PC-3 (cell line): ENCODE measurements around the gene RALA.

Source experiments
- EZH2 ChIP-seq: fragments of 300-600 bp; sonication (generic); IDR thresholded peaks from one replicate; pipeline ENCODE4 v1.6.1; 2017; ENCODE audit warnings: antibody characterized with exemption, mild to moderate bottlenecking, low read length; ENCODE audit not compliant: unreplicated experiment
- EZH2phosphoT487 ChIP-seq: fragments of 300-600 bp; sonication (generic); IDR thresholded peaks from 2 replicates; pipeline ENCODE4 v1.6.1; 2018; ENCODE audit warnings: mild to moderate bottlenecking, antibody characterized with exemption, low read length, borderline replicate concordance
- TF ChIP-seq, protein P1 (sequence below): fragments of 300-600 bp; sonication (generic); conservative IDR thresholded peaks from 2 replicates; pipeline ENCODE4 v1.5.1; 2017; ENCODE audit warnings: antibody characterized with exemption, low read depth, mild to moderate bottlenecking, low read length

DNA sequence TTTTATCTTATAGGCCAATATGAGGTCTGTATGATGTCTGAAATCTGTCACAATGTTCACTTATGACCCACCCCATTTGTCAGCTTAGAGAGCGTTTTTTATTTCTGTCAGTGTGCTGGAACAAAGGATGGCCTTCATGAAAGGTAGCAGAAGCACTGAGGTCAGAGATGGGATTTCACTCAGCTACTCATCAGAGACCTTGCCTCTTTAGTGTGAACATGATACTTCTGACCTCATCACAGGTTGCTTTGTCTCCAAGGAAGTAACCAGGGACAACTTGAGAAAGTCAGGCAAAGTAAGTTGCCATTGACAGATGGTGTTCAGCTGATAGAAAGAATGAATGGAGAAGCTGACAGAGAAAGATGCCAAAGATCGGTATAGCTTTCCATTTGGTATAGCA, 40.8 kb upstream of the RALA start:
- TF ChIP-seq, protein P1, sequence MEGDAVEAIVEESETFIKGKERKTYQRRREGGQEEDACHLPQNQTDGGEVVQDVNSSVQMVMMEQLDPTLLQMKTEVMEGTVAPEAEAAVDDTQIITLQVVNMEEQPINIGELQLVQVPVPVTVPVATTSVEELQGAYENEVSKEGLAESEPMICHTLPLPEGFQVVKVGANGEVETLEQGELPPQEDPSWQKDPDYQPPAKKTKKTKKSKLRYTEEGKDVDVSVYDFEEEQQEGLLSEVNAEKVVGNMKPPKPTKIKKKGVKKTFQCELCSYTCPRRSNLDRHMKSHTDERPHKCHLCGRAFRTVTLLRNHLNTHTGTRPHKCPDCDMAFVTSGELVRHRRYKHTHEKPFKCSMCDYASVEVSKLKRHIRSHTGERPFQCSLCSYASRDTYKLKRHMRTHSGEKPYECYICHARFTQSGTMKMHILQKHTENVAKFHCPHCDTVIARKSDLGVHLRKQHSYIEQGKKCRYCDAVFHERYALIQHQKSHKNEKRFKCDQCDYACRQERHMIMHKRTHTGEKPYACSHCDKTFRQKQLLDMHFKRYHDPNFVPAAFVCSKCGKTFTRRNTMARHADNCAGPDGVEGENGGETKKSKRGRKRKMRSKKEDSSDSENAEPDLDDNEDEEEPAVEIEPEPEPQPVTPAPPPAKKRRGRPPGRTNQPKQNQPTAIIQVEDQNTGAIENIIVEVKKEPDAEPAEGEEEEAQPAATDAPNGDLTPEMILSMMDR, result no peak
- TF ChIP-seq EZH2, result no peak
- no peak for TF ChIP-seq EZH2phosphoT487
